EL (cell line): ENCODE measurements around the gene CASP14.
"Not testable (repeated sequence)": the region's sequence is repeated elsewhere in the genome, so short reads cannot be mapped to it uniquely, and the experiment has no call there.

Experiments used
- DNase-seq: peaks from one replicate; pipeline ENCODE4 v3.0.0-alpha.2; 2016

Gene CASP14

GRCh38 chr19:15072930-15073647 is 23.8 kb downstream of the CASP14 start:
- DNase-seq, result peak; percentile 72

GRCh38 chr19:15074371-15074770 is 25.1 kb downstream of the CASP14 start:
- DNase-seq, result no peak

- no peak for DNase-seq
Measured at GRCh38 chr19:15075806-15076205, 26.5 kb downstream of the CASP14 start.

- DNase-seq, result not testable (repeated sequence)
Measured at GRCh38 chr19:15080002-15080401, 30.7 kb downstream of the CASP14 start.

GRCh38 chr19:15081911-15082310 is 32.6 kb downstream of the CASP14 start, which contains the start of gene OR1I1:
Gene OR1I1, plus strand, starts transcription at chr19:15082211. Its CDS starts 4,855 bp downstream, at chr19:15087066.
- no peak for DNase-seq

- no peak for DNase-seq
Measured at GRCh38 chr19:15087182-15087581, 37.9 kb downstream of the CASP14 start.

GRCh38 chr19:15091918-15092753 is 42.9 kb downstream of the CASP14 start:
- peak; percentile 72 for DNase-seq

- DNase-seq, result no peak
Measured at GRCh38 chr19:15093001-15093400, 43.7 kb downstream of the CASP14 start.

GRCh38 chr19:15096223-15096622 is 46.9 kb downstream of the CASP14 start:
- no peak for DNase-seq

- DNase-seq, result not testable (repeated sequence)
Measured at GRCh38 chr19:15097980-15098379, 48.7 kb downstream of the CASP14 start.

- DNase-seq, result no peak
Measured at GRCh38 chr19:15098460-15098859, 49.2 kb downstream of the CASP14 start.

GRCh38 chr19:15099017-15099582 is 49.8 kb downstream of the CASP14 start:
- DNase-seq, result no peak

GRCh38 chr19:15101479-15102082 is 52.3 kb downstream of the CASP14 start:
- DNase-seq, result peak; percentile 50

GRCh38 chr19:15104003-15104402 is 54.7 kb downstream of the CASP14 start:
- DNase-seq, result no peak

GRCh38 chr19:15104411-15104810 is 55.1 kb downstream of the CASP14 start:
- no peak for DNase-seq

- DNase-seq, result no peak
Measured at GRCh38 chr19:15105044-15105443, 55.8 kb downstream of the CASP14 start.

- DNase-seq, result peak; percentile 90
Measured at GRCh38 chr19:15107061-15108010, 58.1 kb downstream of the CASP14 start, which contains the start of gene SYDE1. Gene SYDE1, plus strand, starts transcription at chr19:15107401. Its CDS starts 33 bp downstream, at chr19:15107434.
